NCI-H2107 (cell line): ENCODE results near the gene PKDREJ.

Source experiments
- DNase-seq: peaks from one replicate; lab custom pipeline; 2025; lab: John Stamatoyannopoulos, UW

Gene PKDREJ

DNA sequence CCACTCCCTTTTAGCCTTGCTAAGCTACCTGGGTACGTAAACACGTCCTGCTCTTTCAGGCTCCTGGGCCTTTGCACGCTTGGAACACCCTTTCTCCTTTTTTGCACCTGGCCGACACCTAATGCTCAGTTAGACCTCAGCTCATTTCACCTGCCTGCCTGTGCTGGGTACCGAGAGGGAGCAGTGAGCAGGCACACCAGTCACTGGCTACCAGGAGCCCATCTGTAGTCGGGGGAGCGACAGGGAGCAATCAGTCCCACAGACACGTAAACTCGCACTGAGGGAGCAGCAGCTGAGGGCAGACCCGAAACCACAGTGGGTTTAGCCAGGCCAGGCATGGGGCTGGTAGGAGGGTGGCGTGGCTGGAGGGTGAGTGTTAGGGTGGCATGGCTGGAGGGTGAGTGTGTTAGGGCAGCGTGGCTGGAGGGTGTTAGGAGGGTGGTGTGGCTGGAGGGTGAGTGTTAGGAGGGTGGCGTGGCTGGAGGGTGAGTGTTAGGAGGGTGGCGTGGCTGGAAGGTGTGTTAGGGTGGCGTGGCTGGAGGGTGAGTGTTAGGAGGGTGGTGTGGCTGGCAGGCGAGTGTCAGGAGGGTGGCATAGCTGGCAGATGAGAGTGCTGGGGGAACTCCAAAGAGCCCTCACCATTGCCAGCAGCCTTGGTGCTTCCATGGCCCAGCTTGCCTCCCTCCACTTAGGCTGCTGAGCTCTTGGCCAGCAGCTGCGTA, 27.1 kb upstream of the PKDREJ start:
- no peak for DNase-seq

DNA sequence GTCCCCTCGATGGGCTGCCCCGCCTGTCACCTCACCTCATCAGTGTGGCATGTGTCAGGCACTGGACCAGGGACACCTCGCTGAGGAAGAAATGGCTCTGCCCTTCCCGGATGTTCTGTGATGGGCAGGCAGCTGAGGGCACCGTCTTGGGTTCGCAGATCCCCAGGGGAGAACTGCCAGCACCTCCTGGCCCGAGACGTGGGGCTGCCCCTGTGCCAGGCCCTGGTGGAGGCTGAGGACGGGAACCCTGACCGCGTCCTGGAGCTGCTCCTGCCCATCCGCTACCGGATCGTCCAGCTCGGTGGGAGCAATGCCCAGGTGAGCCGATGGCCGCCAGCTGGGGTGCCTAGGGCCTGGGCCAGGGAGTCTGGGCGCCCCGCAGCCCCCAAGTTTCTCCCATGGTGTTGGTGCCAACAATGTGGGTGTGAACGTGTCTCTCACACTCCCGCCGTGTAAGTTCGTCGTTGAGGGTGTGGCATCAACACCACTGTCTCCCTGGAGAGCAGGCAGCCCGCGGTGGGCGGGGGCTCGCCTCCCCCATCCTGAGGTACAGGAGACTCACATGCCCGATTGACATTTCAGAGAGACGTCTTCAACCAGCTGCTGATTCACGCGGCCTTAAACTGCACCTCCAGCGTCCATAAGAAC, 26.2 kb upstream of the PKDREJ start:
- DNase-seq = no peak

DNA sequence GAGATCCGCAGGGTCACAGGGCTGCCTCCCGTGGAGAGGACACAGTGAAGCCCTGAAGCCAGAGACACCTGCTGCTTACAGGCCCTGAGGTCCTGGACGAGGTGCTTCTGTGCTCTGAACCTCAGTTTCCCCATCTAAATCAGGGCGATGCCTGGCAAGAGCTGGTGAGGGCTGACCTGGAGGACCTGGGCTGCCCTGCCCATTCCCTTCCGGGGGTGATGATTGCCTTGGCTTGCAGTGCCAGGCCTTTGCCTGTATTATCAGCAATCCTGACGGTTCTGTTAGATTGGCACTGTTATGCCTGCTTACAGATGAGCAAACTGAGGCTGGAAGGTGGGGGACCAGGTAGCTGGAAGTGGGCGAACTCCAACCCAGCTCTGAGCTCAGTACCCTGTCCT, 25.7 kb upstream of the PKDREJ start:
- DNase-seq = no peak

DNA sequence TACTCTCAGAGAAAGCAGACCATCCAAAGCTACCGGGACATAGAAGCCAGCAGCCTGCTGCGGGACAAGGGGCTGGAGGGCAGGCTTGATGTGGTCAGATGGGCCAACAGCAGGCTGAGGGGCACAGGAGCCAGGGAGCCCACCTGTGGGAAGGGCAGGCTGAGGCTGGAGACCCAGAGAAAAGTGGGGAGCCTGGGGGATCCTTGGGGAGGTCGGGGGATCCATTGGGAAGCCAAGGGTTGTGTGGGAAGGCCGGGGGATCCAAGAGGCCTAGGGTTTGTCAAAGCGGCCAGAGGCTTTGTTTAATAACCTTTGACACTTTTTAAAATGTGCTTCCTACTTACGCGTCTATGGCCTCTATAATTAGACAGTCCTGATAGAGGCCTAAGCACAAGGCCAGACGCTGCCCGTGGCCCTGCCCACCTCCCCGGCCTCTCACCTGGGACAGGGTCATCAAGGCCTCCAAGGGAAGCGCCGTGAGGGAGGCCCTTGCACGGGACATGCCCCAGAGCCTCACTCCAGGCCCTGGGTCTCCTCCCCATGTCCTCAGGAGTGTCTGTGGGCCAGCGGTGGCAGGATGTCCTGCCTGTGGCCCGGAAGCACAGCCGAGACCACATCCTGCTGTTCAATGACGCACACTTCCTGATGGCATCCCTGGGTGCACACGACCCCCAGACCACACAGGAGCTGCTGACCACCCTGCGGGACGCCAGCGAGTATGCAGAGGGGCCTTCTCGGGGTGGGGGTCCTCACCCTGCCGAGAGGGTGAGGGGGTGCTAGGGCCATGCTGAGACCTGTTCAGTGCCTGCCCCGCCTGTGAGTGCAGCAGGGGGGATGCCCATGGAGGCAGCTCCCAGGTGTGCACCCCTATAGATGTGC, 25.0 kb upstream of the PKDREJ start:
- DNase-seq = no peak

DNA sequence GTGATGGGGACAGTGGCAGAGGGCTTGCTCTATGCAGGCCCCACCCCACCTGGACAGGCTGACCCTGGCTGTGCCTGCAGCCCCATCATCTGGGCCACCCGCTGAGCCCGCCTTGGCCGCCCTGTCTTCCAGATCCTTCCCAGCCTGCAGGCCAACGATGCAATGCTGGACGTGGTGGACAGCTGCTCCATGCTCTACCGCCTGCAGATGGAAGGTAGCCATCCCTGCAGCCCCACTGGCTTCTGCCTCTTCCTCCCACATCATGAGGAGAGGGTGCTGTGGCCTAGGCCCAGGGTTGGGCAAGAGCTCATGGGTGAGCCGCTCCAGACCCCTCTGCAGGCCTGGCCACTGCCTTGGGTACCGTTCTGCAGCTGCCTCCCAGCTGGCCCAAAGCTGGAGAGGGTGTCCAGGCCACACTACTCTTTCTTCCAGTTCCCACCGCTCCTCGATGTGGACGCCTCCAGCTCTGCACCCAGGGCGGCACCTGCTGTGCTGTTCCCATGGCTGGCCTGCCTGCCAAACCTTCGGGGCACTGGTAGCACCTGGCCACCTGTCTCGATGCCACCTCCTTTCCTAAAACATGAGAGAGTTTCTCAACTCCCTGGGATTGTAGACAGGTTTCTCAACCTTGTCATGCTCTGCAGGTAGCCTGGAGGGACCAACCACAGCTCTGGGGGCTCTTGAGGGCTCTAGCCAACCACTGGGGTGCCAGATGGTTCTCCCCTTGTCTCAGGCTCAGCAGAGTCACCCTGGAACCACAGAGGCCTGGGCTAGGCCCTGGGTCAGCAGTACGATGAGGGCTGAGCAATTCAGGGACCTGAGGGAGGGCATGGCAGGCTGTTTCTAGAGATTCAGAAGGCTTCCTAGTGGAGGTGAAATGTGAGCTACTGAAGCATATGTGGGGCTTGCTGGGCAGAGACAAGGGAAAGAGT, 24.1 kb upstream of the PKDREJ start:
- no peak for DNase-seq

DNA sequence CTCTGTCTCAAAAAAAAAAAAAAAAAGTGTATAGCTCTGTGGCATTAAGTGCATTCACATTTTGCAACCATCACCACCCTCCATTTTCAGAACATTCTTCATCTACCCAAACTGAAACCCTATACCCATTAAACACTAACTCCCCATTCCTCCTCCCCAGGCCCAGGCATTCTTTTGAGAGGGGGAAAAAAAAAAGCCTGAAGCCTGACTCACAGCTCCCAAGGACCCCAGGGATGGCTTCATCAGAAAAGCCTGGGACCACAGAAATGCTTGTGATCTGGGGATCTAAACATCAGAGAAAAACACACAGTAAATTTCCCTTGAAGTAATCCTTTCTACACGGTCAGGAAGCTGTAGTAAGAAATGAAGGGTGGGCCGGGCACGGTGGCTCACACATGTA, 22.9 kb upstream of the PKDREJ start:
- DNase-seq = no peak

DNA sequence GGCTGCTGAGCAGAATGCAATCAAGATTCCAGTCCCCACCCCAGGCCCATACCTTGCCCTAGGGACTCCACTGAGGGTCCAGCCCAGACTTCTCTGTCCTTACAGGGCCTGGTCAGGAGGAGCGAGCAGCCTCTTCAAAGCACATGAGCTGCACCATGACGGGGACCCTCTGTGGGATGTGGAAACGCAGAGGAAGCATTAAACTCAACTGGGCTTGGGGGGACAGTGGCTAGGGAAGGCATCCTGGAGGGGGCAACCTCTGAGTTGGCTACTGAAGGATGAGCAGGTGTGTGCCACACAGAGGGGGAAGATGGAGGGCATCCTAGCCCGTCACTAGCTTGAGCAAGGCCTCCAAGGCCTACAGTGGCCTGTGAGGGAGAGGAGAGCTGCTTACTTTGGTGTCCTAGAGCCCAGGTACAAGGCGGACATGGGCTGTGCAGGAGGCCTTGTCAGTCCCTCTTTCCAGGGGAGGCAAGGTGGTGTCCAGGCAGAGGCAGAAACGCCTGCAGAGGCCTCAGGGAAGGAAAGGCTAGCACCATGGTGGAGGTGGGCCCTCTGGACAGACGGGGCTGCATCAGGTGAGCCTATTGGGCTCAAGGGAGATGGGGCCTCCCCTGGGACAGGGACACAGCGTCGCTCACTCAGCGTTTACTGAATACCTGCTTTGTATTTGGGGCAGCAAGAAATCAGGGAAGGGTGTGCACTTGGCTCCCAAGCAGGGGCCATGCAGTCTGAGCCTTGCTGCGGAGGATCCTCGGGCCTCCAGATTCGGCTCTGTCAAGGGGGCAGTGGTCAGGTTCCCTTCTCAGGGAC, 18.9 kb upstream of the PKDREJ start:
- DNase-seq = no peak

DNA sequence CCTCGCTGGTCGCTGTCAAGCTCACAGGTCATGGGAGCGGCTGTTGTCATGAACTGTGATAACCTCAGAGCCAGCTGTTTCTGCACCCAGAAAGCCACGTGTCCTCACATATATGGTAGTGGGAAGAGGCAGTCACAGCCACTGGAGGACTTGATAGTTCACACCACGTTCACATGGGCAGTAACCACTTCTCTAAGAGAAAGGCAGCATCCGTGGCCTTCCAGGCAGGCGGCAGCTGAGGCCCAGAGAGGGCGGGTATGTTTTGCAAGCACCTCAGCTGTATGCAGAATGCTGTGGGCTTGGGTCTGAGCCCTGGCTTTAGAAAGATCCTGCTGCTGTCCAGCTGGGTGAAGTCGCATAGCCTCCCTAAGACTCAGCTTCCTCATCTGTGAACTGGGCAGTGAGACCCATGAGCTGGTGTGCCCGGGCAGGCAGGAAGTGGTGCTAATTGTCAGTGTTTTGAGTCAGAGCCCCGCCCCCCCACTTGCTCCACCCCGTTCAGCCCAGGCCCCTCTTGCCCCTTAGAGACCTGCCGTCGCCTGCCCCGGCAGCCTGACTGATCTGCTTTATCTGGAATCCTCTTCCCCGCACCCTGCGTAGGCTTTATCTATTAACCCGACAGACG, 18.0 kb upstream of the PKDREJ start:
- no peak for DNase-seq

DNA sequence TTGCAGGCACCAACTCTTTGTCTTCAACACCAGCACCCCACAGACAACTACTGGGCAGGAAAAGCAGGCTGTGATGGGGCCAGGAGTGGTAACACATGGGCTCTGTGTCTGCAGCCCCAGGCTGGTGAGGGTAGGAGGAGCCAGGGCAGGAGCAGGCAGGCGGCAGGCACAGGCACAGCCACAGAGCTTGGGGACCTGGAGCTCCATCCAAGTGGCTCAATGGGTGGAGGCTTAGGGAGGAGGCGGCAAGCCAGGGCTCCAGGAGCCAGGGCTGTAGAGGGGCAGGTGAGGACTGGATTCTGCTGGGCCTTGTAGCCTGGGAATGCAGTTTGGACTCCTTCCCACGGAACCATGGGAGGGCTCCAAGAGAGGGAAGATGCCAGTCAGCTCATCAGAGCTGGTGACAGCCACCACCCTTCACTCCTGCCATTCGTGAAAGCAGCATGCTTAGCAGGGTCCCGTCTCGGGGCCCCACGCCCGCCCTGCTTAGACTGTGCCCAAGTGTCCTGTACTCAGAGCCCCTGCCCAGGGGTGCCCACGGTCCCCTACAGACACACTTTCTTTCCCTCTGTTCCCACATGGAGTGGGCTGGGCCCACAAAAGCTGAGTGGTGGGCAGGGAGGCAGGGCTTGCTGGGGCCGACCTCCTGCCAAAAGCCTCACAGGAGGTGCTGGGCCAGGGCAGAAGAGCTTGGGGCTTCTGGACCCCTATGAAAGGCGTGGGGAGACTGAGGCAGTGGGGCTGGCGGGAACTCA, 17.1 kb upstream of the PKDREJ start:
- no peak for DNase-seq

DNA sequence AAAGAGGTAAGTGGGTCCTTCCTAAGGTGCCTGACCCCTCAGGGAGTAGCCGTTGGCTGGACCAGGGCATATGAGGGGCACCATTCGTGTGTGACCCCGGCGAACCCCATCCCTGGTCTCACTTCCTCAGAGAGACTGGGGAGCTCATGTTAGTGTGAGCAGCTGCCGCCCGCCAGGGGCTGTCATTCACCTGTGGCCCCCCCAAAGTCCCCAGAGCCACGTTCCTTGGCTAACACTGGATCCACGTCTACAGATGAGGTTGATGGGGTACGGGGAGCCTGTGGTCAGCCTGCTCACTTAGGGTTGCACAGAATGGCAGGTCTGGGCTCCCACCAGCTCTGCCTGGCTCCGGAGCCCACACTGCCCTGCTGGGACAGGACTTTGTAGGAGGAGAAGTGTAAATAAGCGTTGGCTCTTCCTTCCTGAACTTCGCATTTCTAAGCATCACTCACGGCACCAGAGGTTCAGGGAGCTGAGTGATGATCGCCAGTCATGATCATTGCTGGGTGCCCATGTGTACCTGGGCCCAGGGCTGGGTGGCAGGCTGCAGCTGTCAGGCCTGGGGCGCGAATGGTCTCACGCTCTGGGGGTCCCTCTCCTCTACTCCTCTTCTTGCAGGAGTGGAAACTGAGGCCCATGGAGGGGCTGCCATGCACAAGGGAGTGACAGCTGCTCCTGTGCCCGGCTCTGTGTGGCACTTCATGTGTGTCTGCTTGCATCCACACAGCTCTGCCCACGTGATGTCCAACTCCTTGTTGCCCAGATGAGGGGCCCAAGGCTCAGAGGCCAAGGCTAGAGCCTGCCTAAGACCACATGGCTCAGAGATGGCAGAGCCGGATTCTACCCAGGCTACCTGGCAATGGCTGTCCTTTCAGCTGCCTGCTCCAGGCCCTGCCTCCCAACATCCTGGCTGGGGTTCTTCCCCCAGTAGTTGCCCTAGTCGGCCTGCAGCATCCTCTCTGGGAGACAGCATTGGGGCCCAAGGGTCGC, 15.8 kb upstream of the PKDREJ start:
- no peak for DNase-seq

DNA sequence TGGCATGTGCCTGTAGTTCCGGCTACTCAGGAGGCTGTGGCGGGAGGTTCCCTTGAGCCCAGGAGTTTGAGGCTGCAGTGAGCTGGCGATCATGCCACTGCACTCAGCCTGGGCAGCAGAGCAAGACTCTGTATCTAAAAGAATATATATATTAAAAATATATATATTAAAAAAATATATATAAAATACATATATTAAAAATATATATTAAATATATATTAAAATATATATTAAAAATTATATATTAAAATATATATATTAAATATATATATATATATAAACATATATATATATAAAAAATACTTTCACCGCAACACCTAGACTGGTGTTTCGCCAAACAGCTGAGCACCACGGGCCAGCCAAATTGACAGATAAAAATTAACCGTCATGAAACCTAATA, 13.4 kb upstream of the PKDREJ start:
- no peak for DNase-seq

DNA sequence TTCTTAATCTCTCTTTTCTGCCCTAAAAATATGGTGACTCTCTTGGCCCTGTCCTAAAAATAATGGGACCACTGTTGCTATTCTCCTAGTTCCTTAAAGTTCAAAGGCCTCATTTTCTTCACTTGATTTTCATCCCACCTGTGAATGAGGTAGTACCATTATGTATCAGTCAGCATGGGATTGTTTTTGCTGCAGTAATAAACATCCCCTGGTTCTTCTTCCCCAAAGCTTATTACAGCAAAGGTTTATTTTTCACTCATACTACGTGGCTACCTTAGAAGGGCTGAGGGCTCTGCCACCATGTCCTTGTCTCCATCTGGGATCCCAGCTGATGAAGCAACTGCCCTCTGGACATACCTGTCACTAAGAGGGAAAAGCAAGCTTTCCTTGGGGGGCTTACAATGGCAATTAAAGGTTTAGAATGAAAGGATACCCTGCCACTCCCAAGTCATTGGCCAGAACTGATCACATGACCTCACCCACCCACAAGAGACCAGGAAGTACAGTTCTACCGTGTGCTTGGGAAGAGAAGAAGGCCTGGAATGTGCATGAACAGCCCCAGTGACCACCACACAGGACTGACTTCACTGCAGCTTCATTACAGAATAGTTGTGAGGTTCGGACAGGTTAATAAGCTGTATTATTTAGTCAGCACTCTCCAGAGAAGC, 12.4 kb upstream of the PKDREJ start:
- DNase-seq = no peak

DNA sequence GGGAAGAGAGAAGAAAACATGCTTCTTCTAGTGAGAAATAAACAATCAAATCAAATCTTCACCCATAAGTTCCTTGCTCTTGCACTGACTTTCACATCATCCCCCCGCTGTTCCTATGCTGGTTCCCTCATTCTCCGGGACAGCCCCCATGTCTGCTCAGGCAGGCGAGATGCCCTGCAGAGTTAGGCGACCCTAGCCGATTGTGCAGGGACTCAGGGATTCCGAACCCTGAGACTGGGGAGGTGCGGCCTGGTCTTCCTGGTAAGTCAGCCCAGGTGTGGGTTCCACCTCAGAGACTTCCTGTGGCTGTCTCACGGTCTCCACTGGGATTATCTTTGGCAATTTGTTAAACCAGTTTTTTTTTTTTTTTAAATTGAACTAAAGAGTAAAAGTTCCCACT, 11.2 kb upstream of the PKDREJ start:
- no peak for DNase-seq

DNA sequence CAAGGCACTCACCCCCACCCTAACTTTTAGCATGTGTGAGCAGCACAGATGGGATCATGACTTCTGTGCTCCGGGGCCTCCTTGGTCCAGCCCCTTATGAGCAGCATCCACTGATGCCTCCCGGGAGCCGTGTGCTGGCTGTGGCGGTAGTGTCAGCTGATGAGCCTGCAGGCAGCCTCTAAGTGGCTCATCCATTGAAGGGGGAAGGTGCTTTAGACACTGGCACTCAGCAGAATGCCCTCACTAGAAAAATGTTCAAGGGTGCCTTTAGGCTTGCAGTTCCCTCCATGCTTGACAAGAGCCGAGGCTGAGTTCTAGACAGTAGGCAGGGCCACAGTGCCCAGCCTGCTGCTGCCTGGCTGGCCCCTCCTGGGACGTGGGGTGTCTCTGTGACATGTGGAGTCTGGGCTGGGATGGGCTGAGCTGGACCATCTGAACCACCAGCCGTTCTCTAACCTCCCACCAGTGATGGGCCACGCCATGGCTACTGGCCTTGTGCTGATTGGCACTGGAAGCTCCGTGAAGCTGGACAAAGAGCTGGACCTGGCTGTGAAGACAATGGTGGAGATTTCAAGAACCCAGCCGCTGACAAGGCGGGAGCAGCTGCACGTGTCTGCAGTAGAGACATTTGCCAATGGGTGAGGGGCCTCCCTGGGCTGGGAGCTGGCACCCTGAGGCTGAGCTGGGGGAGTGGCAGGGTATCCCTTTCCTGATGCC, 10.4 kb upstream of the PKDREJ start:
- no peak for DNase-seq

DNA sequence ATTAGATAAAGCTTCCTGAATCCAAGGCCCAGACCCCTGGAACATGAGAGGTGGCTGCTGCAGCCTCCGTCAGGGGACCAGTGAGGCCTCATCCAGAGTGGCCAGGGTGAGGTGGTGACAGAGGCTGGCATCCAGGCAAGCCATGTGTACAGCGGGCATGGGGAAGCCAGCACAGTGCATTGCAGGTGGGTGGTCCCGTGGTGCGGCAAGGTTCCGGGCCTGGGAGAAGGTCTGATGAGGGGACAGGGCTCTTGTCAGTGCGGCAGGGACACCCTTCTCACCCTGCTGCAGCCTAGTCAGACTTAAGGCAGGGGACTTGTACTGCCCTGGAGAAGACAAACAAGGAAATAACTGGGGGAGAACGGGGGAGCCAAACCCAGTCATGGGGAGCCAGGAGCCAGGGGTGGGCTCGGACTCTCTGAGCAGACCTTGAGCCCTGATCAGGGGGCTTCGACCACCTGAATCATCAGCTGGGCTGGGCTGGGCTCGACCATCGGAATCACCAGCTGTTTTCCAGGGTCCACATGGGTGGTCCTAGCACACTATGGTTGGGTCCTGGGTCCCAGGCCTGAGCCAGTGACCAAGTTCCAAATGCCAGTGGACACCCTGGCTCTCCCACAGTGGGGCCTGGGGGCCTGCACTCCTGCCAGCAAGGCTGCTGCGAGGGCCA, 9.8 kb upstream of the PKDREJ start:
- DNase-seq = no peak

DNA sequence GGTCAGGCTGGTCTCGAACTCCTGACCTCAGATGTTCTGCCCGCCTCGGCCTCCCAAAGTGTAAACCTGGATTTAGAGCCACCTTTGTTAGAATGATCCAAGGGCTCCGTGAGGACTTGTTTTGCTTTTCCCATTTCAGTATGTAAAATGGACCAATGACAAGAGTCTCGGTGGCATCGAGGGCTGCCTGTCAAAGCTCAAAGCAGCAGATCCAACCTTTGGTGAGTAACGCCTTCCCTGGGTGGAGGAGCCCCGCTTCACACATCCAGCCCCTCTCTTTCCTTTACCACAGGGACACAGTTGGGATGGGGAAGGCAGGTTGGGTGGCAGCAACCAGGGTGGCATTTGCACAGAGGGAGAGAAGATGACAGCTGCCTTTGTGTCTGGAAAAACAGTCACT, 9.1 kb upstream of the PKDREJ start:
- no peak for DNase-seq

DNA sequence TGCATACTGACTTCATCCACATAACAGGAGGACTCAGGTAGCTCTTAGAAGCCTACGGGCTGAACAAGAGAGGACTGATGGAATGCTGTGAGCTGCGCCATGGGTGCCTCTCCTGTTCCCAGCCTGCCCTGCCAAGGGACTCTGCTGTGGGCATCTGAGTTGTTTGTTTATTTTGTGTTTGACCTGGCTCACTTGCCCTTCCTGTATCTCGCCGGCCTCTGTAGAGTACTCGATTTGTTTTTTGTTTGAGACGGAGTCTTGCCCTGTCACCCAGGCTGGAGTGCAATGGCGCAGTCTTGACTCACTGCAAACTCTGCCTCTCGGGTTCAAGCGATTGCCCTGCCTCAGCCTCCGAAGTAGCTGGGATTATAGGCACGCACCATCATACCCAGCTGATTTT, 6.4 kb upstream of the PKDREJ start:
- DNase-seq = no peak
